Panc1 (cell line): ENCODE results near the gene KIRREL3.

ENCODE experiments used
- CTCF ChIP-seq: fragments of 450-650 bp; IDR thresholded peaks from 2 replicates; pipeline ENCODE4 v1.5.1; 2017; ENCODE audit warnings: mild to moderate bottlenecking
- POLR2AphosphoS5 ChIP-seq: IDR thresholded peaks from 2 replicates; pipeline ENCODE4 v1.6.1; 2012; ENCODE audit warnings: mild to moderate bottlenecking, low read depth, low read length, moderate library complexity
- TCF7L2 ChIP-seq: IDR thresholded peaks from 2 replicates; pipeline ENCODE4 v1.6.1; 2011; ENCODE audit warnings: mild to moderate bottlenecking, low read depth, low read length, inconsistent platforms

- TF ChIP-seq CTCF, result no peak
- TF ChIP-seq POLR2AphosphoS5, result no peak
- no peak for TF ChIP-seq TCF7L2
Observed at GRCh38 chr11:126753990-126754389, 246.6 kb downstream of the KIRREL3 start.
